K562 (cell line): Measurements from ENCODE around the gene IGF2BP1. TPM values are rescaled to one million over a fixed set of nuclear protein-coding genes. Genes with fewer than 3 reads are reported as not detected.

Experiments
- ATAC-seq: fragments of 200-7000 bp; cut with Tn5 transposase; 3 replicates; pipeline ENCODE4 v1.9.1; 2020; ENCODE audit warnings: moderate library complexity
- BruUV-seq: library from RNA; stranded (reverse); fragments of 400-500 nt; replicated peaks from 2 replicates; lab custom pipeline; 2021; lab: Mats Ljungman, UMichigan
- CTCF ChIA-PET: fragments of 300-600 bp; formaldehyde crosslinking; extraction: SDS; loops from one replicate; lab custom pipeline; 2021; ENCODE audit warnings: low intra/inter-chr PET ratio; lab: Yijun Ruan, JAX
- POLR2A ChIA-PET: fragments of 300-600, 350-650 bp; sonication (Branson Sonifier 250); formaldehyde crosslinking; extraction: SDS; loops from one replicate; lab custom pipeline; 2021; ENCODE audit warnings: antibody characterized with exemption, inconsistent platforms; lab: Yijun Ruan, JAX
- DNase-seq, 4 experiments: peaks; one replicate each; pipeline versions ENCODE4 v3.0.0 to v3.0.0-alpha.2; 2011 to 2018; ENCODE audit warnings: low spot score in 3 of 4, mixed read lengths in 3 of 4; ENCODE audit errors: extremely low read depth in 1 of 4
- FAIRE-seq: peaks from 2 replicates; lab custom pipeline; 2011; peaks lifted over from hg19 to GRCh38; lab: Jason Lieb, UNC
- H2AFZ ChIP-seq: 2 replicates; pipeline ENCODE4 v1.6.0; 2011; ENCODE audit warnings: low read depth, low read length, control low read depth, inconsistent platforms
- H3K27ac ChIP-seq: fragments of 200-600 bp; 3 replicates; pipeline ENCODE4 v1.8.0; 2011; ENCODE audit warnings: low read depth, mild to moderate bottlenecking, control low read depth, inconsistent platforms, low read length, moderate library complexity, mixed read lengths; ENCODE audit errors: extremely low read depth
- H3K27me3 ChIP-seq, 2 experiments: fragments of 300-600 bp in 1 of 2; 2 replicates in 1 of 2; 3 replicates in 1 of 2; pipeline versions ENCODE4 v1.6.0 to v1.8.0; 2011; ENCODE audit warnings: inconsistent platforms in 2 of 2, low read length in 2 of 2, mild to moderate bottlenecking in 1 of 2, mixed read lengths in 1 of 2, moderate library complexity in 1 of 2; ENCODE audit not compliant: control insufficient read depth in 2 of 2, insufficient read depth in 2 of 2
- H3K36me3 ChIP-seq: fragments of 300-600 bp; 3 replicates; pipeline ENCODE4 v1.8.0; 2011; ENCODE audit warnings: mild to moderate bottlenecking, low read length, inconsistent platforms; ENCODE audit not compliant: control insufficient read depth, insufficient read depth
- H3K4me1 ChIP-seq, 2 experiments: fragments of 200-600 bp in 1 of 2; replicated peaks in 1 of 2; 2 replicates in 1 of 2; 3 replicates in 1 of 2; pipeline versions ENCODE4 v1.5.1 to v1.8.0; 2011; ENCODE audit warnings: inconsistent platforms in 2 of 2, low read length in 2 of 2, mild to moderate bottlenecking in 1 of 2, mixed read lengths in 1 of 2, moderate library complexity in 1 of 2; ENCODE audit not compliant: control insufficient read depth in 2 of 2, insufficient read depth in 2 of 2
- H3K4me2 ChIP-seq: 2 replicates; pipeline ENCODE4 v1.6.1; 2011; ENCODE audit warnings: low read length, control low read depth, inconsistent platforms, mixed read lengths; ENCODE audit not compliant: insufficient read depth
- H3K4me3 ChIP-seq: fragments of 200-600 bp; sonication (generic), shearing (Covaris generic); 2 replicates; pipeline ENCODE4 v1.5.1; 2016; ENCODE audit warnings: control low read depth, inconsistent platforms
- H3K79me2 ChIP-seq: fragments of 200-600 bp; 3 replicates; pipeline ENCODE4 v1.8.0; 2011; ENCODE audit warnings: low read length, inconsistent platforms; ENCODE audit not compliant: control insufficient read depth, insufficient read depth
- H3K9ac ChIP-seq, 2 experiments: 2 replicates each; pipeline versions ENCODE4 v1.6.0 to v1.6.1; 2011; ENCODE audit warnings: low read depth in 2 of 2, low read length in 2 of 2, control low read depth in 1 of 2, inconsistent platforms in 1 of 2, mild to moderate bottlenecking in 1 of 2, mixed read lengths in 1 of 2; ENCODE audit not compliant: insufficient read depth in 1 of 2
- H3K9me1 ChIP-seq: one replicate; pipeline ENCODE4 v1.6.0; 2011; ENCODE audit warnings: inconsistent platforms, mild to moderate bottlenecking, low read length, moderate library complexity; ENCODE audit not compliant: control insufficient read depth, insufficient read depth
- H3K9me3 ChIP-seq: replicated peaks from 2 replicates; pipeline ENCODE4 v1.5.1; 2011; ENCODE audit warnings: low read depth, low read length, inconsistent platforms; ENCODE audit not compliant: control insufficient read depth, insufficient read depth
- H4K20me1 ChIP-seq: replicated peaks from 2 replicates; pipeline ENCODE4 v1.6.1; 2011; ENCODE audit warnings: low read length, inconsistent platforms, mixed read lengths; ENCODE audit not compliant: control insufficient read depth, insufficient read depth
- BMI1 ChIP-seq: fragments of 150-350 bp; IDR thresholded peaks from 2 replicates; pipeline ENCODE4 v1.6.1; 2014; ENCODE audit warnings: low read length
- ELK1 ChIP-seq: sonication (generic); formaldehyde crosslinking; IDR thresholded peaks from 2 replicates; pipeline ENCODE4 v1.8.1; 2022; ENCODE audit warnings: missing genetic modification reagents
- EP400 ChIP-seq: fragments of 450-650 bp; IDR thresholded peaks from 2 replicates; pipeline ENCODE4 v1.6.1; 2017; ENCODE audit warnings: antibody characterized with exemption, mild to moderate bottlenecking, moderate library complexity
- HDAC1 ChIP-seq, 2 experiments: fragments of 450-650 bp; IDR thresholded peaks; 2 replicates each; pipeline ENCODE4 v1.6.1; 2016 to 2017; ENCODE audit warnings: inconsistent platforms in 1 of 2, mild to moderate bottlenecking in 1 of 2, moderate library complexity in 1 of 2
- NFIC ChIP-seq: fragments of 450-650 bp; IDR thresholded peaks from 2 replicates; pipeline ENCODE4 v1.6.1; 2017; ENCODE audit warnings: mild to moderate bottlenecking, inconsistent platforms
- POLR2G ChIP-seq: fragments of 200-400 bp; formaldehyde crosslinking; IDR thresholded peaks from 2 replicates; pipeline ENCODE4 v1.6.1; 2017; ENCODE audit warnings: low read depth, mild to moderate bottlenecking, antibody characterized with exemption, low read length, moderate library complexity
- RFX5 ChIP-seq: IDR thresholded peaks from 2 replicates; pipeline ENCODE4 v1.6.1; 2011; ENCODE audit warnings: low read depth, mild to moderate bottlenecking, improper control_type of control experiment, low read length
- SRF ChIP-seq, 2 experiments: fragments of 250-450, 450-650 bp in 1 of 2; sonication (Bioruptor Pico) in 1 of 2; sonication (generic) in 1 of 2; formaldehyde crosslinking; IDR thresholded peaks; 2 replicates each; pipeline versions ENCODE4 v1.5.0 to v1.5.1; 2020 to 2022; ENCODE audit warnings: mild to moderate bottlenecking in 1 of 2, missing genetic modification reagents in 1 of 2
- ZBTB11 ChIP-seq, 3 experiments: fragments of 200-800 bp in 1 of 3; fragments of 250-450 bp in 1 of 3; fragments of 450-650 bp in 1 of 3; sonication (Bioruptor Pico) in 1 of 3; sonication (Bioruptor generic) in 1 of 3; formaldehyde crosslinking in 1 of 3; IDR thresholded peaks; 2 replicates each; pipeline versions ENCODE4 v1.6.1 to v1.8.0; 2016 to 2022; ENCODE audit warnings: mild to moderate bottlenecking in 2 of 3, missing genetic modification characterization in 2 of 3, missing compliant biosample characterization in 1 of 3, moderate library complexity in 1 of 3
- ZBTB33 ChIP-seq: sonication (generic); formaldehyde crosslinking; IDR thresholded peaks from 2 replicates; pipeline ENCODE4 v1.8.1; 2023; ENCODE audit warnings: mild to moderate bottlenecking, missing genetic modification reagents
- ZSCAN29 ChIP-seq: fragments of 450-650 bp; IDR thresholded peaks from 2 replicates; pipeline ENCODE4 v1.6.1; 2017
- WGBS: fragments of 100-300 bp; shearing (Covaris generic); methylation state at CpG from one replicate; pipeline ENCODE4 v1.1.6; 2016; ENCODE audit warnings: low coverage, mixed read lengths; ENCODE audit not compliant: insufficient coverage; ENCODE audit errors: missing lambda C conversion rate; 5-methylcytosine and 5-hydroxymethylcytosine counted together
- in situ Hi-C: fragments of 300-500 bp; cut with MboI; formaldehyde crosslinking; loops from 4 replicates; pipeline ENCODE4 v1.15.0; 2018; ENCODE audit warnings: inconsistent platforms, mixed read lengths
- intact Hi-C: fragments of 100-400 bp; cut with micrococcal nuclease; formaldehyde crosslinking; loops from 2 replicates; pipeline ENCODE4 v1.14.2; 2022
- polyA plus RNA-seq, 8 experiments: library from polyadenylated mRNA; depleted of rRNA in 4 of 8; stranded (reverse) in 5 of 8; unstranded in 3 of 8; fragments of >200 nt; fragmentation: Nextera tagmentation in 2 of 8; fragmentation: Illumina TruSeq in 1 of 8; extraction: Ambion mirVana in 2 of 8; extraction: Trizol in 1 of 8; gene quantifications; 2 replicates each; pipeline versions ENCODE4 v1.2.1 to v1.2.3, GENCODE V29; 2011 to 2014; ENCODE audit warnings: inconsistent platforms in 1 of 8, missing spikeins in 1 of 8
- total RNA-seq, 7 experiments: library from RNA; depleted of rRNA in 6 of 7; stranded (reverse); fragments of >200 nt in 6 of 7; fragmentation: Illumina TruSeq in 2 of 7; extraction: Trizol in 2 of 7; gene quantifications; 2 replicates each; pipeline versions ENCODE4 v1.2.1 to v1.2.3, GENCODE V29; 2011 to 2021; ENCODE audit warnings: low replicate concordance in 1 of 7

The IGF2BP1 gene
- total and polyA plus RNA-seq, 9 of the 15 experiments (the other 6 are each of a cell fraction or from before 2014, with no cell fraction given): 13.0 to 318 (median 53.6) TPM

- peak overlapping the region; percentile 36 for H3K4me3 ChIP-seq
- intact Hi-C loops: no loop called here
- no peaks in the 10 kb centered on the region for H3K27me3 ChIP-seq
- no peak for FAIRE-seq
- peak; percentile 53 to 64 (median 58) for DNase-seq
- ChIA-PET POLR2A (interaction anchor here (0.7 to 1.1 kb wide), 5 partner anchors 11 to 59 kb away, joined by 3 to 5 read pairs (median 3); partner anchors contain the start of gene SNF8), CTCF (no interaction called here)
- H2AFZ ChIP-seq: no peak overlapping the region
- H3K9me3 ChIP-seq: no peaks in the 10 kb centered on the region
- ATAC-seq: peak; percentile 50
- H3K27ac ChIP-seq: peak overlapping the region; percentile 18
- peak overlapping the region; percentile 84 to 97 for H3K9ac ChIP-seq
- in situ Hi-C loops: no loop called here
- H3K4me1 ChIP-seq: peaks cover 7 to 11% of the 10 kb centered on the region in 2 experiments; a peak in 4 of 5 replicates
- H3K79me2 ChIP-seq: peaks cover 100% of the 10 kb centered on the region
- WGBS: 54% methylated on average over 9 of the region's 39 CpGs
- peaks cover 73% of the 10 kb centered on the region for H3K36me3 ChIP-seq
- peak overlapping the region; percentile 65 for H3K4me2 ChIP-seq
- H3K9me1 ChIP-seq: no peaks in the 10 kb centered on the region
- BruUV-seq: no TSS peak
- H4K20me1 ChIP-seq: no peaks in the 10 kb centered on the region
- TF ChIP-seq ZSCAN29 (no peak), RFX5 (no peak), POLR2G (peak; percentile 32; the same call in 1 of the 2 replicates), ELK1 (CRISPR knock-in tag) (no peak), HDAC1 (IDR thresholded peaks at IDR 0.05) (peak in 1 of 2 experiments; percentile 20; a peak in 1 of 4 replicates), ZBTB11 (CRISPR knock-in tag; IDR thresholded peaks at IDR 0.05) (peak in 1 of 3 experiments; percentile 49; a peak in 2 of 6 replicates), BMI1 (no peak), NFIC (no peak), ZBTB33 (0 out of 2 replicates have a peak, but pooled peaks have one; percentile 32), EP400 (0 out of 2 replicates have a peak, but pooled peaks have one; percentile 4), SRF (CRISPR knock-in tag; IDR thresholded peaks at IDR 0.05) (no peak)
Measured at GRCh38 chr17:49003557-49004511, 6.6 kb downstream of the IGF2BP1 start.
